ENCODE measurements around the gene PCCB.
A peak's percentile ranks its signal among the peaks of the same experiment; 100 is the strongest.

The PCCB gene

GRCh38 chr3:136247436-136247835 lies 2.7 kb upstream of the PCCB start:
- CTCF ChIA-PET = interaction anchor here (0.5 kb wide), 1 partner anchor 1507 kb away, joined by 3 read pairs; no protein-coding TSS in a partner anchor
- POLR2A ChIA-PET (ENCODE audit: low non-redundant PET) = no interaction called here
- TF ChIP-seq, protein P1, sequence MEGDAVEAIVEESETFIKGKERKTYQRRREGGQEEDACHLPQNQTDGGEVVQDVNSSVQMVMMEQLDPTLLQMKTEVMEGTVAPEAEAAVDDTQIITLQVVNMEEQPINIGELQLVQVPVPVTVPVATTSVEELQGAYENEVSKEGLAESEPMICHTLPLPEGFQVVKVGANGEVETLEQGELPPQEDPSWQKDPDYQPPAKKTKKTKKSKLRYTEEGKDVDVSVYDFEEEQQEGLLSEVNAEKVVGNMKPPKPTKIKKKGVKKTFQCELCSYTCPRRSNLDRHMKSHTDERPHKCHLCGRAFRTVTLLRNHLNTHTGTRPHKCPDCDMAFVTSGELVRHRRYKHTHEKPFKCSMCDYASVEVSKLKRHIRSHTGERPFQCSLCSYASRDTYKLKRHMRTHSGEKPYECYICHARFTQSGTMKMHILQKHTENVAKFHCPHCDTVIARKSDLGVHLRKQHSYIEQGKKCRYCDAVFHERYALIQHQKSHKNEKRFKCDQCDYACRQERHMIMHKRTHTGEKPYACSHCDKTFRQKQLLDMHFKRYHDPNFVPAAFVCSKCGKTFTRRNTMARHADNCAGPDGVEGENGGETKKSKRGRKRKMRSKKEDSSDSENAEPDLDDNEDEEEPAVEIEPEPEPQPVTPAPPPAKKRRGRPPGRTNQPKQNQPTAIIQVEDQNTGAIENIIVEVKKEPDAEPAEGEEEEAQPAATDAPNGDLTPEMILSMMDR (conservative IDR thresholded peaks at IDR 0.05; ENCODE audit: low read depth) = no peak
- no peak for DNase-seq (ENCODE audit: low spot score)
- no peak overlapping the region for H3K27ac ChIP-seq

DNA sequence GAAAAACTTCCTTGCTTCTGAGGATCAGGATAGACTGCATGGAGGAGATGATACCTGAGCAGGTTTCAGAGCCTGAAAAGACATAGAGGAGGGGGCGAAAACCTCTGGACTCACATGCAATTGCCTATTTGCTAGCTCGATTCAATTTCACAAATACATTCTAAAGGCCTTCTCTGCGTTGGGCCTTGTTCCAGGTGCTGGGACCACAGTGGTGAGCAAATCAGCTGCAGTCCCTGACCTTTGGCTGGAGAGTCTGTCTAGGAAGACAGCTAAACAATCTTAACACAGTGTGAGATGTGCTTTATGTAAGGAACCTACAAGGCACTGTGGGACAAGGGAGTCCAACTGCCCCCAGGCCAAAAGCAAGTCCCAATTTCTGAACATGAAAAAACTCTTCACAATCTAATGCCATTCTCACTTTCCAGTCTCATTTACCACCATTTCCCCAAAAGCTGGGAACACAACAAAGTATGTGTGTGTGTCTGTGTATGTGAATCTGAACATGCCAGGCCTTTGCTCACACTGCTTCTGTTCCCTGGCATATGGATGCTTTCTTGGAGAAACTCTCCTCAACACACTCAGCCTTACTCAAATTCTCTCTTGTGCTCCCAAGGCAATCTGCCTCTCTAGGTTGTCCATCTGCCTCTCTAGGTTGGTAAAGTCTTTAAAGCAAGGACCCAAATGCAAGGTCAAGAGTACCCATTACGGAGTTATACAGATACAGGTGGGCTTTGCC lies 2.1 kb upstream of the PCCB start:
- TF ChIP-seq, protein P1 (conservative IDR thresholded peaks at IDR 0.05; ENCODE audit: low read depth) = no peak
- ChIA-PET POLR2A (ENCODE audit: low non-redundant PET) (no interaction called here), CTCF (interaction anchor here (0.6 to 1.1 kb wide), 2 partner anchors 8 to 140 kb away, joined by 3 to 4 read pairs; no protein-coding TSS in a partner anchor)
- H3K27ac ChIP-seq = no peak overlapping the region
- DNase-seq (ENCODE audit: low spot score) = no peak

- no peak for DNase-seq (ENCODE audit: low spot score)
- ChIA-PET CTCF (interaction anchor here (0.6 to 1.1 kb wide), 4 partner anchors 9 to 503 kb away, joined by 3 read pairs; partner anchors contain the start of gene STAG1), POLR2A (ENCODE audit: low non-redundant PET) (no interaction called here)
- no peak overlapping the region for H3K27ac ChIP-seq
- TF ChIP-seq, protein P1 (conservative IDR thresholded peaks at IDR 0.05; ENCODE audit: low read depth) = no peak
These were observed 1.0 kb upstream of the PCCB start for GRCh38 chr3:136249091-136249490.

- peak overlapping the region; percentile 94 for H3K27ac ChIP-seq
- DNase-seq (ENCODE audit: low spot score) = no peak
- TF ChIP-seq, protein P1 (conservative IDR thresholded peaks at IDR 0.05; ENCODE audit: low read depth) = no peak
- ChIA-PET CTCF (interaction anchor here (0.7 to 0.9 kb wide), 3 partner anchors 55 to 733 kb away, joined by 3 to 4 read pairs (median 3); no protein-coding TSS in a partner anchor), POLR2A (ENCODE audit: low non-redundant PET) (no interaction called here)
These were observed 547 bp upstream of the PCCB start for GRCh38 chr3:136249593-136249992.

DNA sequence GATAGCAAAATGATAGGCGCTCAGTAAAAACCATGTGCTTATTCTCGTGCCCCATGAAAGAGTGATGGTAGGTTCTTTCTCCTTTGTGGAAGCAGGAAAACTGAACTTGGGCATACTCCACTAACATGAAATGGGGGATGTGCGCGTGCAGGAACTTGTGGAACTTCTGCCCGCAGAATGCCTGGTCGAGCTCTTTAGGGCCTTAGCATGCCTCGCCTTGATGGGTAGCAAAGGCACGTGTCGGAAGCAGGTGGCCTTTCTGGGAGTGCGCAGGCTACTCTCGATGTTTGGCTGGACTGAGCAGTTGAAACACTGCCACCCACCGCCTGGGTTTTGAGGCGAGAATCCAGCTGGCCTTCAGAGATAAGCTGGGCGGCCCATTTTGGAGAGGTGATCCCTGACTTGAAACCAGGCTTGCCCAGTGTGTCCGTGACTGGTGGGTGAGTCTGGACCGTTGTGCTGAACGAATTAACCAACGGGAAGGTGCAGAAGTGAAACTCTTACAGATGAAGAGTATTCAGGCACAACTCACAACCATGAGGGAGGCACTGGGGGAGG lies 842 bp downstream of the PCCB start:
- ChIA-PET CTCF (interaction anchor here (0.7 to 1.1 kb wide), 3 partner anchors 16 to 176 kb away, joined by 3 to 4 read pairs (median 3); no protein-coding TSS in a partner anchor), POLR2A (ENCODE audit: low non-redundant PET) (interaction anchor here (0.6 to 1.1 kb wide), 2 partner anchors 55 to 501 kb away, joined by 3 to 6 read pairs; partner anchors contain the start of genes MSL2 and STAG1)
- no peak for DNase-seq (ENCODE audit: low spot score)
- peak overlapping the region; percentile 94 for H3K27ac ChIP-seq
- TF ChIP-seq, protein P1 (conservative IDR thresholded peaks at IDR 0.05; ENCODE audit: low read depth) = no peak

GRCh38 chr3:136251511-136251910 lies 1.4 kb downstream of the PCCB start:
- DNase-seq (ENCODE audit: low spot score) = no peak
- ChIA-PET POLR2A (ENCODE audit: low non-redundant PET) (interaction anchor here (1.1 kb wide), 1 partner anchor 55 kb away, joined by 6 read pairs; the partner anchor contains the start of gene MSL2), CTCF (interaction anchor here (0.7 to 1.1 kb wide), 2 partner anchors 15 to 174 kb away, joined by 3 to 4 read pairs; no protein-coding TSS in a partner anchor)
- TF ChIP-seq, protein P1 (conservative IDR thresholded peaks at IDR 0.05; ENCODE audit: low read depth) = no peak
- H3K27ac ChIP-seq = peak overlapping the region; percentile 94; the same call in 1 of the 2 replicates

All from RWPE1 (cell line).